ENCODE measurements around the gene MICU1. TPM values are rescaled to one million over a fixed set of nuclear protein-coding genes. Genes with fewer than 3 reads are reported as not detected.

The MICU1 gene
- total RNA-seq, 1 experiment from 2014 or later, result 46.9 TPM

Other genes starting within 250 kb of the MICU1 start
- gene MCU, start 66.1 kb upstream of the MICU1 start, total RNA-seq (2021; ENCODE audit: unreplicated experiment), result 31.6 TPM